Gastrocnemius medialis (tissue), 4 donors: ENCODE results near the gene GLYR1.

ENCODE experiments used
- POLR2A ChIP-seq, 2 donors: fragments of 450-650 bp; IDR thresholded peaks; one replicate each; pipeline ENCODE4 v1.6.1; 2017; ENCODE audit warnings: antibody characterized with exemption in 2 of 2, mild to moderate bottlenecking in 2 of 2, moderate library complexity in 2 of 2
- TF ChIP-seq, protein P1 (sequence below), 5 experiments: fragments of 450-650 bp in 3 of 5; fragments of 200-600 bp in 2 of 5; sonication (generic) in 2 of 5; IDR thresholded peaks in 4 of 5; conservative IDR thresholded peaks in 1 of 5; 1 replicate in 4 of 5; 2 replicates in 1 of 5; pipeline ENCODE4 v1.5.1; 2016 to 2019; ENCODE audit warnings: antibody characterized with exemption in 5 of 5, mild to moderate bottlenecking in 3 of 5, moderate library complexity in 3 of 5

DNA sequence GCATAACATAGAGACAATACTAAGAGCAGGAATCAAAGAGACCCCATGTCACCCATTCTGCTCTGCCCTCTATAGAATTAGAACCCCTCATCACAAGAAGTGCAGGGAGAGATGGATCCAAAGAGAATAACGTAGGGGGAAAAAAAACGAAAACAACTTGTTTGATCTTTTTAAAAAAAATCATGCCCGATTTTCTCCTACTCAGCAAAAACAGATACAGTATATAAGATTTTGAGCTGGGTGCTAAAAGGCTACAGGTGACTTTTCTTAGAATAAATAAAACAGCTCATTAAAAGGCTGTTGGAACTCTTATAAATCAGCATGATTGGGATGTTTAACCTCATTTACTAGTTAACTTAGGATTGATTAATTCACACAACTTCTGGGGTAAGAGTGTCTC, 17.6 kb upstream of the GLYR1 start:
- TF ChIP-seq, protein P1, sequence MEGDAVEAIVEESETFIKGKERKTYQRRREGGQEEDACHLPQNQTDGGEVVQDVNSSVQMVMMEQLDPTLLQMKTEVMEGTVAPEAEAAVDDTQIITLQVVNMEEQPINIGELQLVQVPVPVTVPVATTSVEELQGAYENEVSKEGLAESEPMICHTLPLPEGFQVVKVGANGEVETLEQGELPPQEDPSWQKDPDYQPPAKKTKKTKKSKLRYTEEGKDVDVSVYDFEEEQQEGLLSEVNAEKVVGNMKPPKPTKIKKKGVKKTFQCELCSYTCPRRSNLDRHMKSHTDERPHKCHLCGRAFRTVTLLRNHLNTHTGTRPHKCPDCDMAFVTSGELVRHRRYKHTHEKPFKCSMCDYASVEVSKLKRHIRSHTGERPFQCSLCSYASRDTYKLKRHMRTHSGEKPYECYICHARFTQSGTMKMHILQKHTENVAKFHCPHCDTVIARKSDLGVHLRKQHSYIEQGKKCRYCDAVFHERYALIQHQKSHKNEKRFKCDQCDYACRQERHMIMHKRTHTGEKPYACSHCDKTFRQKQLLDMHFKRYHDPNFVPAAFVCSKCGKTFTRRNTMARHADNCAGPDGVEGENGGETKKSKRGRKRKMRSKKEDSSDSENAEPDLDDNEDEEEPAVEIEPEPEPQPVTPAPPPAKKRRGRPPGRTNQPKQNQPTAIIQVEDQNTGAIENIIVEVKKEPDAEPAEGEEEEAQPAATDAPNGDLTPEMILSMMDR (IDR thresholded peaks at IDR 0.05 in 4 of 5, conservative IDR thresholded peaks at IDR 0.05 in 1 of 5) = no peak
- no peak for TF ChIP-seq POLR2A (IDR thresholded peaks at IDR 0.05)
